Activated CD8-positive, alpha-beta memory T cell treated with anti-CD3 and anti-CD28 coated beads, Interleukin-2, amount 10 ng/mL, durations not matched to agents 7 days and 5 days (primary cell): ENCODE data around the gene RFX4. TPM values are rescaled to one million over a fixed set of nuclear protein-coding genes. Genes with fewer than 3 reads are reported as not detected.

ENCODE experiments used
- ATAC-seq: fragments of 150-1000 bp; cut with Tn5 transposase; one replicate; pipeline ENCODE4 v1.10.0; 2021; ENCODE audit warnings: moderate library complexity
- CTCF ChIA-PET: fragments of 350-600 bp; sonication (Branson Sonifier 250); formaldehyde crosslinking; loops from one replicate; lab custom pipeline; 2021; ENCODE audit warnings: antibody characterized with exemption; lab: Charles Lee
- DNase-seq: peaks from one replicate; pipeline ENCODE4 v3.0.0-alpha.2; 2020
- H3K27ac Mint-ChIP-seq: one replicate; pipeline ENCODE4 v1.8.0; 2021; ENCODE audit warnings: mild to moderate bottlenecking, mixed read lengths
- H3K27me3 Mint-ChIP-seq: one replicate; pipeline ENCODE4 v1.8.0; 2021; ENCODE audit warnings: mixed read lengths
- H3K36me3 Mint-ChIP-seq: one replicate; pipeline ENCODE4 v1.8.0; 2021; ENCODE audit warnings: mild to moderate bottlenecking, mixed read lengths
- H3K4me1 Mint-ChIP-seq: one replicate; pipeline ENCODE4 v1.8.0; 2021; ENCODE audit warnings: mixed read lengths
- H3K4me3 Mint-ChIP-seq: one replicate; pipeline ENCODE4 v1.8.0; 2021; ENCODE audit warnings: mild to moderate bottlenecking, moderate library complexity, mixed read lengths
- H3K9me3 Mint-ChIP-seq: one replicate; pipeline ENCODE4 v1.8.0; 2022; ENCODE audit warnings: low read depth, mixed read lengths
- total RNA-seq, 2 experiments: library from RNA; stranded (reverse); gene quantifications; one replicate each; pipeline ENCODE4 v1.2.3, GENCODE V29; 2021

The RFX4 gene
- total RNA-seq, 2 experiments from 2014 or later: not detected

GRCh38 chr12:106790020-106790419, 207.2 kb downstream of the RFX4 start:
- CTCF ChIA-PET: interaction anchor here (2.0 kb wide), 1 partner anchor 13 kb away, joined by 7 read pairs; no protein-coding TSS in a partner anchor
- Mint-ChIP-seq H3K27me3 (no peaks in the 10 kb centered on the region), H3K4me3 (no peak overlapping the region), H3K27ac (no peak overlapping the region), H3K9me3 (no peaks in the 10 kb centered on the region), H3K36me3 (peaks cover 47% of the 10 kb centered on the region), H3K4me1 (no peaks in the 10 kb centered on the region)
- DNase-seq: no peak
- no peak for ATAC-seq

- H3K4me1 Mint-ChIP-seq: no peaks in the 10 kb centered on the region
- ATAC-seq: no peak
- CTCF ChIA-PET: no interaction called here
- H3K27me3 Mint-ChIP-seq: no peaks in the 10 kb centered on the region
- no peak overlapping the region for H3K27ac Mint-ChIP-seq
- H3K9me3 Mint-ChIP-seq: no peaks in the 10 kb centered on the region
- no peak overlapping the region for H3K4me3 Mint-ChIP-seq
- H3K36me3 Mint-ChIP-seq: peaks cover 39% of the 10 kb centered on the region
- no peak for DNase-seq
These were observed 208.7 kb downstream of the RFX4 start for GRCh38 chr12:106791531-106791930.

GRCh38 chr12:106794369-106794768, 211.6 kb downstream of the RFX4 start:
- CTCF ChIA-PET: no interaction called here

DNA sequence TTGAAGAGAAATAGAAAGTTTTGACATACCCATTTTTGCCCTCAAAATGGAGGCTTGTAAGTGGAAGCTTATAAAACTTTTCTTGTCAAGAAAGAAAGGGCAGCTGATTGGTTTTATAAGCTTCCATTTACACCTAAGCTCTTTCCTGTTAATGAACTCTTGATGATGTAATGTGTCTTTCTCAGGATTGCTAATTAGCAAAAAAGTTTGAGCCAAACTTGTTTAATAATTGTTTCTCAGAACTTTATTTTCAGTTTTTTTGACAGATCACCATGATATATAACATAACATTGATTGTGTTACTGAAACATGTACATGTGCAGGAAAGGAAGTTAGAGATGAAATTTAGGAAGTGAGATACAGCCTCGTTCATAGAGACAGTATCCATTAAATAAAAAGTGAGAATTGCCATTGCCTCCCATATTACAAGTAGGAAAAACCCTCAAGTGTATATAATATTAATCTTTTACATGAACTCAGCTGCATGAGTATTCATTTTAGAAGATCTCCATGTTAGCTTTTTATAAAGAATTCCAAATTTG, 218.4 kb downstream of the RFX4 start:
- Mint-ChIP-seq H3K4me1 (peaks cover 2% of the 10 kb centered on the region), H3K9me3 (no peaks in the 10 kb centered on the region), H3K27me3 (no peaks in the 10 kb centered on the region), H3K36me3 (peaks cover 15% of the 10 kb centered on the region), H3K4me3 (no peak overlapping the region), H3K27ac (no peak overlapping the region)
- ATAC-seq: no peak
- no peak for DNase-seq
- CTCF ChIA-PET: interaction anchor here (0.9 to 1.2 kb wide), 2 partner anchors 14 to 106 kb away, joined by 3 read pairs; no protein-coding TSS in a partner anchor

More at GRCh38 chr12:106794369-106794768, 211.6 kb downstream of the RFX4 start:
- H3K36me3 Mint-ChIP-seq: peaks cover 22% of the 10 kb centered on the region
- H3K9me3 Mint-ChIP-seq: no peaks in the 10 kb centered on the region
- H3K27ac Mint-ChIP-seq: no peak overlapping the region
- DNase-seq (no peak), ATAC-seq (no peak)
- H3K4me1 Mint-ChIP-seq: no peaks in the 10 kb centered on the region
- H3K4me3 Mint-ChIP-seq: no peak overlapping the region
- no peaks in the 10 kb centered on the region for H3K27me3 Mint-ChIP-seq

DNA sequence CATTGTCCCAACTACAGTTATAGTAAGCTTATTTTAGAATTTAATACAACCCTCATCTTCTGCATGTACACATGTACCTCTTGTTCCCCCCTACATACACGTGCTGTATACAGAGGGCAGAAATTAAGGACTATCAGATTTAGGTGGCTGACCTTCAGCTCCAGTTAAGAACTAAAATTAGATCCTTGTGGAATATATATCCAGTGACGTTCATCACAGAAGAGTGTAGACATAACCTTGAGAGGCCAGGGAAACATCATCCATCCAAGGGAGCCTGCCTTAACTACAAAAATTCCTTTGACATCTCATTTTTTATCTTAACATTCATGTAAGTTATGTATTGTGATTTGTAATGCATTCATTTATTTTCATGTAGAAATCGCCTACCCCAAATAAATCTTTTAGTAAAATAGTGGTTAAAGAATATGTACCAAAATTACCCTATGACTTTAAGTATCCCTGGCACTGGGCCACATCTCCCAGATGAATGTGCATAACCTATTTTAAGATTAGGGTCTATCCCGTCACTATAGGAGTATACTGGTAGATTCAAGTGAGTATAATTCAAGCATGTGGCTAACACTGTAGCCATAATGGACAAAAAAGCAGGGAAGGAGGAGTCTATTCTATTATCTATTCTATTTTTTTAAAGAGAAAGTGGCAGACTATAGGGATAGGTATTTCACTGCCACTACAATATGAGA, 219.2 kb downstream of the RFX4 start:
- CTCF ChIA-PET: interaction anchor here (0.9 to 1.2 kb wide), 2 partner anchors 13 to 105 kb away, joined by 3 read pairs; no protein-coding TSS in a partner anchor
- Mint-ChIP-seq H3K4me3 (no peak overlapping the region), H3K4me1 (peaks cover 2% of the 10 kb centered on the region), H3K36me3 (peaks cover 19% of the 10 kb centered on the region), H3K9me3 (no peaks in the 10 kb centered on the region), H3K27me3 (no peaks in the 10 kb centered on the region), H3K27ac (no peak overlapping the region)
- no peak for DNase-seq
- ATAC-seq: no peak

DNA sequence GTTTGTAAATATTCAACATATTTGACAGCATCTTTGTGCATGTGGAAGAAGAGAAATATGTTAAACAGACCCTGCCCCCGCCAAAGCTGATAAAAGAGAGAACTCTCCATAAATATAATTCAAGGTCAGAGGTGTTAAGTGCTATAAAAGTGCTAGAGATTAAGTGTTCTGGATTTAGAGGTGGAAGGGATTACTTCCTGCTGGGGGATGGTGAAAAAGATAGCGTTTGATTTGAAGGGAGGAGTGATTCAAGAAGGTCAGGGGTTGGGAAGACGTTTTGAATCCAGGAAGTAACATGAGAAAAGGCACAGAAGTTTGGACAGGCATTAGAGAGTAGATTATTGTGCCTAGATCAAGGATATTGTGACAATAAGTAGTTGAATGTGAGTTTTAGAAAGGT, 221.9 kb downstream of the RFX4 start:
- Mint-ChIP-seq H3K4me1 (peaks cover 2% of the 10 kb centered on the region), H3K4me3 (no peak overlapping the region), H3K27me3 (no peaks in the 10 kb centered on the region), H3K36me3 (peaks cover 18% of the 10 kb centered on the region), H3K9me3 (no peaks in the 10 kb centered on the region), H3K27ac (no peak overlapping the region)
- DNase-seq: no peak
- CTCF ChIA-PET: no interaction called here
- ATAC-seq: no peak

Other genes with a start within 250 kb of the RFX4 start
- 1 to 10 TPM; 3.7 to 6.3 TPM for gene POLR3B, start 225.3 kb upstream of the RFX4 start, total RNA-seq
- 10 to 100 TPM; 14.2 to 15.0 TPM for gene RIC8B, start 191.7 kb downstream of the RFX4 start, total RNA-seq